ENCODE measurements around the gene ATP1A2. TPM values are rescaled to one million over a fixed set of nuclear protein-coding genes. Genes with fewer than 3 reads are reported as not detected.

ATP1A2 gene
- total RNA-seq, 1 donor from 2014 or later: 11.0 TPM

DNA sequence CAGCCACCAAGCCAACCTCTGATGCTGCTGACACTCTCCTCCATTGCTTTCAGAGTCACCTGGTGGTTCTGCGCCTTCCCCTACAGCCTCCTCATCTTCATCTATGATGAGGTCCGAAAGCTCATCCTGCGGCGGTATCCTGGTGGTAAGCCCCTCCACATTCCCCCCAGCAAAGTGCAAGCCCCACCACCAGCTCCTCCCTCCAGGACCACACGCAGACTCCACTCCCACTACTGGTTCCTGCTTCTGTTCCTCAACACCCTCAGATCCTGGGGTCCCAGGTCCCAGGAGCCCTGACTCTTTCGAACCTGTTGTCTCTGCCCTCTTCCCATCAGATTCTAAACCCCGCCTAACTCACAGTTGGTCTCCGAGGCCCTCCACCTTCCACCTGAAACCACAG lies 24.3 kb downstream of the ATP1A2 start:
- DNase-seq (ENCODE audit: extremely low spot score in 2 of 2): no peak
- no peak for TF ChIP-seq POLR2A (IDR thresholded peaks at IDR 0.05)
- no peak for TF ChIP-seq POLR2AphosphoS5 (IDR thresholded peaks at IDR 0.05; ENCODE audit: insufficient read depth in 1 of 2, low read depth in 1 of 2)
- TF ChIP-seq, protein P1, sequence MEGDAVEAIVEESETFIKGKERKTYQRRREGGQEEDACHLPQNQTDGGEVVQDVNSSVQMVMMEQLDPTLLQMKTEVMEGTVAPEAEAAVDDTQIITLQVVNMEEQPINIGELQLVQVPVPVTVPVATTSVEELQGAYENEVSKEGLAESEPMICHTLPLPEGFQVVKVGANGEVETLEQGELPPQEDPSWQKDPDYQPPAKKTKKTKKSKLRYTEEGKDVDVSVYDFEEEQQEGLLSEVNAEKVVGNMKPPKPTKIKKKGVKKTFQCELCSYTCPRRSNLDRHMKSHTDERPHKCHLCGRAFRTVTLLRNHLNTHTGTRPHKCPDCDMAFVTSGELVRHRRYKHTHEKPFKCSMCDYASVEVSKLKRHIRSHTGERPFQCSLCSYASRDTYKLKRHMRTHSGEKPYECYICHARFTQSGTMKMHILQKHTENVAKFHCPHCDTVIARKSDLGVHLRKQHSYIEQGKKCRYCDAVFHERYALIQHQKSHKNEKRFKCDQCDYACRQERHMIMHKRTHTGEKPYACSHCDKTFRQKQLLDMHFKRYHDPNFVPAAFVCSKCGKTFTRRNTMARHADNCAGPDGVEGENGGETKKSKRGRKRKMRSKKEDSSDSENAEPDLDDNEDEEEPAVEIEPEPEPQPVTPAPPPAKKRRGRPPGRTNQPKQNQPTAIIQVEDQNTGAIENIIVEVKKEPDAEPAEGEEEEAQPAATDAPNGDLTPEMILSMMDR (IDR thresholded peaks at IDR 0.05): no peak
- no peaks in the 10 kb centered on the region for H3K36me3 ChIP-seq
- no peaks in the 10 kb centered on the region for H3K27me3 ChIP-seq
- H3K9me3 ChIP-seq: no peaks in the 10 kb centered on the region
- intact Hi-C loops (cut with DNase I): no loop called here
- H3K27ac ChIP-seq: no peak overlapping the region
- no peak overlapping the region for H3K4me3 ChIP-seq
- no peaks in the 10 kb centered on the region for H3K4me1 ChIP-seq

DNA sequence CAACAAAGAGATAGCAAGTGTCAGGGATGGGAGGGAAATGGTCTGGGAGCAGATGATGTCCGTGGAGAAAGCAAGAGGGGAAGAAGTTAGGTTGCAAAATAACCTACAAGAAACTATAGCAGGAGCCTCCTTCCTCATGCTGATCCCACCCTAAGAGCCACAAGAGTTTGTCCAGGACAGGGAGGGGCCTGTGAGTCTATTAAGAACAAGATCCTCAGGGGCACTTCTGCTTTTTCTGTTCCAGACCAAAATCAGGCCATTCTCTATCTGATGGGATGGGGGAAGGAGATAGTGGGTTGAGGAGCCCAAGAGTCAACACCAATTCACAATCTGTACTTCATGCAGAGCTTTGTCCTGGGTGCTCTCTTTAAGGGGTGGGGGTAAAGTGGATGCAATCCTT lies 28.1 kb downstream of the ATP1A2 start:
- no peak overlapping the region for H3K4me3 ChIP-seq
- DNase-seq (ENCODE audit: extremely low spot score in 2 of 2): no peak
- H3K4me1 ChIP-seq: no peaks in the 10 kb centered on the region
- H3K36me3 ChIP-seq: no peaks in the 10 kb centered on the region
- no peaks in the 10 kb centered on the region for H3K9me3 ChIP-seq
- H3K27me3 ChIP-seq: no peaks in the 10 kb centered on the region
- no peak overlapping the region for H3K27ac ChIP-seq
- intact Hi-C loops (cut with DNase I): no loop called here
- TF ChIP-seq, protein P1 (IDR thresholded peaks at IDR 0.05): no peak
- no peak for TF ChIP-seq POLR2AphosphoS5 (IDR thresholded peaks at IDR 0.05; ENCODE audit: insufficient read depth in 1 of 2, low read depth in 1 of 2)
- TF ChIP-seq POLR2A (IDR thresholded peaks at IDR 0.05): no peak

DNA sequence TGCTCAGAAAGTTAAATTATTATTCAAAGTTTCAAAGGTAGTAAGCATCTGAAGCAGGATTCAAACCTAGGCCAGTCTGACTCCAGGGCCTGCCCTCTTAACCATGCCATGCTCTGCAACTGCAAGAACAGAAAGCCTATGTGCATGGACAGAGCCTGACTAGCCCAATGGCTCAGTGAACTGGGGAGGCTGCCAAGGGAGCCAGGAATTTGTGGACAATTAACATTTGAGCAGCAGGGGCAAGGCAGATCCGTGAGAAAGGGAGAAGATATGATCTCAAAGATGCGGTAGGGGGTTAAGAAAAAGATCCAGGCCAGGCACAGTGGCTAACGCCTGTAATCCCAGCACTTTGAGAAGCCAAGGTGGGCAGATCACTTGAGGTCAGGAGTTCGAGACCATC lies 29.4 kb downstream of the ATP1A2 start:
- Histone ChIP-seq H3K27ac (no peak overlapping the region), H3K9me3 (no peaks in the 10 kb centered on the region), H3K4me1 (no peaks in the 10 kb centered on the region), H3K36me3 (no peaks in the 10 kb centered on the region), H3K4me3 (no peak overlapping the region), H3K27me3 (no peaks in the 10 kb centered on the region)
- no peak for DNase-seq (ENCODE audit: extremely low spot score in 2 of 2)
- intact Hi-C loops (cut with DNase I): no loop called here
- TF ChIP-seq, protein P1 (IDR thresholded peaks at IDR 0.05): no peak
- no peak for TF ChIP-seq POLR2AphosphoS5 (IDR thresholded peaks at IDR 0.05; ENCODE audit: insufficient read depth in 1 of 2, low read depth in 1 of 2)
- TF ChIP-seq POLR2A (IDR thresholded peaks at IDR 0.05): no peak

DNA sequence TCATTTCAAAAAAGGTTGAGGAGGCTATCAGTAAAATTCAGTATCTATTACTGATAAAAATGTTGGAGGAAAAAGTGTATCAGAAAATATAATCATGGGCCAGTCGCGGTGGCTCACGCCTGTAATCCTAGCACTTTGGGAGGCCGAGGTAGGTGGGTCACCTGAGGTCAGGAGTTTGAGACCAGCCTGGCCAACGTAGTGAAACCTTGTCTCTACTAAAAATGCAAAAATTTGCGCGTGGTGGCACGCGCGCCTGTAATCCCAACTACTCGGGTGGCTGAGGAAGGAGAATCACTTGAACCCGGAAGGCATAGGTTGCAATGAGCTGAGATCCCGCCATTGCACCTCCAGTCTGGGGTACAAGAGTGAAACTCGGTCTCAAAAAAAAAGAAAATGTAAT lies 30.5 kb downstream of the ATP1A2 start:
- no peaks in the 10 kb centered on the region for H3K4me1 ChIP-seq
- intact Hi-C loops (cut with DNase I): no loop called here
- no peak overlapping the region for H3K4me3 ChIP-seq
- H3K36me3 ChIP-seq: no peaks in the 10 kb centered on the region
- H3K27ac ChIP-seq: no peak overlapping the region
- TF ChIP-seq, protein P1 (IDR thresholded peaks at IDR 0.05): no peak
- TF ChIP-seq POLR2AphosphoS5 (IDR thresholded peaks at IDR 0.05; ENCODE audit: insufficient read depth in 1 of 2, low read depth in 1 of 2) (no peak), POLR2A (IDR thresholded peaks at IDR 0.05) (no peak)
- DNase-seq (ENCODE audit: extremely low spot score in 2 of 2): no peak
- no peaks in the 10 kb centered on the region for H3K9me3 ChIP-seq
- no peaks in the 10 kb centered on the region for H3K27me3 ChIP-seq

DNA sequence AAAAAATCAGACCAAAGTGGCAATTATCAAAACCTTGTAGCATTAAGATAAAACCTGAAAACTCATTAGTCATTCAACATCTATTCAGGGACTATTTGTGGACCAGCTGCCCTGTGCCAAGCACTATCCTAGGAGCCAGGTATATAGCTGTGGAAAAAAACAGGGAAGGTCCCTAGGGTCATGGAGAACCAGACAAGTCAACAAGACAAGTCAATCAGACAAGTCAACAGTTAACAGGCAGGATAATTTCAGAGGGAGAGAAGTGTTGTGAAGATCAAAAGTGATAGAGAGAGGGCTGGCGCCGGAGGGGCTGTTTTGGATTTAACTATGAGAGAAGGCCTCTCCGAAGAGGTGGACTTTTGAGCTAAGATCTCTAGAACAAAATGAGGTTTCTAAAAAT lies 32.6 kb downstream of the ATP1A2 start:
- TF ChIP-seq, protein P1 (IDR thresholded peaks at IDR 0.05): no peak
- TF ChIP-seq POLR2A (IDR thresholded peaks at IDR 0.05): no peak
- TF ChIP-seq POLR2AphosphoS5 (IDR thresholded peaks at IDR 0.05; ENCODE audit: insufficient read depth in 1 of 2, low read depth in 1 of 2): no peak
- H3K27me3 ChIP-seq: no peaks in the 10 kb centered on the region

More for the DNA sequence above, 32.6 kb downstream of the ATP1A2 start:
- H3K36me3 ChIP-seq: no peaks in the 10 kb centered on the region
- H3K27ac ChIP-seq: no peak overlapping the region
- H3K4me3 ChIP-seq: no peak overlapping the region
- DNase-seq (ENCODE audit: extremely low spot score in 2 of 2): no peak
- no peaks in the 10 kb centered on the region for H3K4me1 ChIP-seq
- intact Hi-C loops (cut with DNase I): no loop called here
- no peaks in the 10 kb centered on the region for H3K9me3 ChIP-seq

Data from vagina (tissue), 2 donors.